ENCODE measurements around the gene FPR2.

The FPR2 gene, protein sequence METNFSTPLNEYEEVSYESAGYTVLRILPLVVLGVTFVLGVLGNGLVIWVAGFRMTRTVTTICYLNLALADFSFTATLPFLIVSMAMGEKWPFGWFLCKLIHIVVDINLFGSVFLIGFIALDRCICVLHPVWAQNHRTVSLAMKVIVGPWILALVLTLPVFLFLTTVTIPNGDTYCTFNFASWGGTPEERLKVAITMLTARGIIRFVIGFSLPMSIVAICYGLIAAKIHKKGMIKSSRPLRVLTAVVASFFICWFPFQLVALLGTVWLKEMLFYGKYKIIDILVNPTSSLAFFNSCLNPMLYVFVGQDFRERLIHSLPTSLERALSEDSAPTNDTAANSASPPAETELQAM

DNA sequence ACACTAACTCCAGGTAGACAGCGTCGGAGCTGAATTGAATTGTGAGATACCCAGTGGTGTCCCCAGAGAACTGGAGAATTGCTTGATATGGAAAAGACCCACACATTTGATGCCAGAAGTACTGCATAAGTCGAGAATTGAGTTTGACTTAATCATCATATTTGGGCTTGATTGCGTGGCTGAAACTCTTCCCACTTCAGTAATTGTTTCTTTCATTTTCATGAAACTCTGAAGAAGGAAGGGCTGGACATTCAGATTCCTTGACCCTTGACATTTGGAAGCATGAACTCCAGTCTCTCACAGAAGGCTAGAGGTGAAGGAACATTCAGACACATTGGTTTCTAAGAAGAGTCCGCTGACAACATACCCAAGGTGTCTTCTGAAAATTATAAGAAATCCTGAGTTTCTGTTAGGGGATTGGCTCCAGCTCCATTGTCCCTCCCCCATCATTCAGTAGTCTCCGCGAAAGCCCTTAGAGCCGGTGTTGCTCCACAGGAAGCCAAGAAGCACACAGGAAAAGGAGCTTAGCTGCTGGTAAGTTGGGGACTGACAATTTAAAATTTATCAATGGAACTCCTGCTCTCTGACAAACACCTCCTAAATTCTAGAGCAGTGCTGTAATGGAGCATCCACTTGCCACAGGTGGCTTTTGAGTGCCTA, at the start of gene FPR2:
Gene FPR2, plus strand, starts transcription at position 484 of the 660 bp plus-strand sequence. CDS start 7,479 bp downstream, outside the sequence.
- intact Hi-C loops (cut with DNase I) = no loop called here
- no peak for DNase-seq

DNA sequence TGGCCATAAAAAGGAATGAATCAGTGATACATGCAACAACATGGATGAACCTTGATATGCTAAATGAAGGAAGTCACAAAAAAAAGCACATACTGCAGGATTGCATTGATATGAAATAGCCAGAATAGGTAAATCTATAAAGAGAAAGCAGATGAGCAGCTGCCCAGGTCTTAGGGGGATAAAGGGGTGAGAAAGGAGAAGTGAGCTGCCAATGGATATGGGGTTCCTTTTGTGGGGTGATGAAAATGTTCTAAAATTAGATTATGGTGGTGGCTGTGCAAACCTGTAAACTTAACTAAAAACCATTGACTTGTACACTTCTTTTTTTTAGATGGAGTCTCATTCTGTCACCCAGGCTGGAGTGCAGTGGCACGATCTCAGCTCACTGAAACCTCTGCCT, 49.3 kb upstream of the FPR2 start:
- no peak for DNase-seq
- intact Hi-C loops (cut with DNase I) = no loop called here

DNA sequence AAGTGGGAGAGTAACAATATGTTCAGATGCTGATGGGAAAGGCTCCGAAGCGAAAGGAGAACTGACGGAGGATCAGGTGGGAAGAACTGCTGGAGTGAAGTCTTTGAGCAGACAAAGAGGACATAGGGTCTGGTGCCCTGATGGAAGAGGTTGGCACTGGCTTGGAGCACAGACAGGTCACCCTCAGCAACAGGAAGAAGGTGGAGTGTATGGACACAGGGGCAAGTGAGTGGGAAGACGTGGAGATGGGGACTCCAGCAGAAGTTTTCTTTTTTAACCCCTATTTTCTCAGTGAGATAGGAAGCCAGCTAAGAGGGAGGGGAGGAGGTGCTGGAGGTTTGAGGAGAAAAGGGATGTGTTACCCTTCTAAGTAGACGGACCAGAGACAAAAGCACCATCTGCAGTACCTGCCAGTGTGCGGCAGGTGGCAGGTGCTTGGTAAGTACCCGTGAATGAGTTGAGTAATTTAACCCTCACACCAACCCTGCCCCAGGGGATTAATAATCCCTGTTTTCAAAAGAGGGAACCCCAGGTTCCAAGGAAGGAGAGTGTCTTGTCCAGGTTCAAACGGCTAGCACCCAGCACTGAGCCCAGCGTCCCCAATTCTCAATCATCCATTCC, 48.4 kb upstream of the FPR2 start:
- intact Hi-C loops (cut with DNase I) = no loop called here
- DNase-seq = peak in 10 of 42 donors; percentile 33 to 59 (median 46)

DNA sequence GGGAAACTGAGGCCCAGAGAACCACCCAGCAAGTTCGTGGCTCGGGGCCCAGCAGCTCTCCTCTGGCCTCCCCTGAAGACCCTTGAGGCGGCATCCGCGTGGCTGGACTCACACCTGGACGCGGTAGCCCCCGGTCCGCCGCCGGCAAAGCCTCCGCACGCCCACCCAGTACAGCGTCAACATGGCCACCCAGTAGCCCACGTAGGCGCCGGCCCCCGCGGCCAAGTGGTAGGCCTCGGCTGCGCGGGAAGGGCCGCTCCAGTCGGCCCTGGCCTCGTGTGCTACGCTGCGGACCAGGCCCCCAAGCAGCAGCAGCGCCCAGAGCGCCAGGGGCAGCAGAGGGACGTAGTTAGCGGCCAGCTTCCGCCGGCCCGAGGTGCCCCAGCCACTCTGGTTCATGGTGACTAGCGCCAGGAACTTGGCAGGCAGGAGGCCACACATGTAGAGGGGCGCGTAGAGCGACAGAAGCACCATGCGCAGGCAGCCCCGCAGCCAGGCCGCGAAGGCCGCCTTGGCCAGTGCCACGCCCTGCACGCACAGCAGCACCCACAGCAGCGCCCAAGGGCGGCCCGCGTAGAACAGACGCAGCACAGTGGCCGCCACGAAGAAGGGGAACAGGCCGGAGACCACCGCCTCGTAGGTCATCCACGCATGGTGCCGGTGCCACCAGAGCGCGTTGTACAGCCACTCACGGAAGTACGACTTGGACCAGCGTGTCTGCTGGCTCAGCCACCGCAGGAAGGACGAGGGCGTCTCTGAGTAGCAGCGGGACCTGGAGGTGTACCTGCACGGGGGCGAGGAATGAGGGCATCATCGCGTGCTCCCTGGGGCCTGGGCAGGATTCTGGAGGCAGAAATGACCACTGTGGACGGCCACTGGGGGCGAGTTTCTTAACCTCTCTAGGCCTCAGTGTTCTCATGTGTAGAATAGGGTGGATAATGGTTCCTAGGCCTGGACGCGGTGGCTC, 47.4 kb upstream of the FPR2 start:
- no peak for DNase-seq
- intact Hi-C loops (cut with DNase I) = no loop called here

DNA sequence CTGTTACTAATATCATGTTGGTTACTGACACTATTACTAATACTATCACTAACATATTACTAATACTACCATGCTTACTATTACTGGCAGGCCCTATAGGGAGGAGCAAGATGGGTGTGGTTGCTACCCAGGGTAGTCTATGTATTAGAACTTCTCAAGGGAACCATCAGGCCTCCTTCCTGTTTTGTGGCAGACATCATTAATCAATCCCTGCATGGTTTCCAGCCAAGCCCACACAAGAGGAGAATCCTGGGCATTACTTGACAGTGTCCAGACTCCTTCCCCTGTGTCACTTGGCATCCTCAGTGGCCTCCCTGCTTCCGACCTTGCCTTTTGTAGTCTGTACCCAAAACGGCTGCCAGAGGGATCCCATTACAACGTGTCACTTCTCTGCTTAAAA, 46.1 kb upstream of the FPR2 start:
- no peak for DNase-seq
- intact Hi-C loops (cut with DNase I) = no loop called here

DNA sequence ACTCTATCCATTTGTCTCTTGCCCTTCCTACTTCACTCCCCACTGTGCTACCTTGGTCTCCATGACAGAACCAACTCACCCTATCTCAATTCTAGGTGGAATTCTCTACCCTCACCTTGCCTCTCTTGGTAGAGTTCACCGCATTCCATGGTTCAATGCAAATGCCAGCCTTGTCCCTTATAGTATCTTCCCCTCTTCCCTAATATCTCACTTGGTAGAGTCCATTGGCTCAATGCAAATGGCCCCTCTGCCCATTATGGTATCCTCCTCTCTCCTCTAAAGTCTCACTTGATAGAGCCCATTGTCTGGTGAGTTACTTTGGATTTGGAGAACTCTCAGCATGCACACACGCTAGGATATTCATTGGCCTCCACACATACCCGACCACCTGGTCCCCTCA, 45.1 kb upstream of the FPR2 start:
- no peak for DNase-seq
- intact Hi-C loops (cut with DNase I) = no loop called here

DNA sequence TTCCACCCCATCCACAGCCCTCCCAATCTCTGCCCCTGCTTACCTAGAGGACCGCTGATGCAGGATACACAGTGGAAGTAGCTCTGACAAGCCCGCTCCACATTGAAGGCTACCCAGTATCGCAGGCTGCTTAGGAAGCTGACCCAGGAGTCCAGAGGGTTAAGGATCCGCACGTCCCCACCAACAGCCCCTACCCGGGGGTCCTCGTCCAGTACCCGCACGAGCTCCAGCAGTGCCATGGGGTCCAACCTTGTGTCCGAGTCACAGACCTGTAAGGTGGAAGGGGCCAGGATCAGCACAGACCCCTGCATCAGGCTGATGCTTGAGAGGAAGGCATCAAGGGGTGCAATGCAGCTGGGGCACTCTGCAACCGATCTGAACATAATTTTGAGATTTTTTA, 44.1 kb upstream of the FPR2 start:
- no peak for DNase-seq
- intact Hi-C loops (cut with DNase I) = no loop called here

DNA sequence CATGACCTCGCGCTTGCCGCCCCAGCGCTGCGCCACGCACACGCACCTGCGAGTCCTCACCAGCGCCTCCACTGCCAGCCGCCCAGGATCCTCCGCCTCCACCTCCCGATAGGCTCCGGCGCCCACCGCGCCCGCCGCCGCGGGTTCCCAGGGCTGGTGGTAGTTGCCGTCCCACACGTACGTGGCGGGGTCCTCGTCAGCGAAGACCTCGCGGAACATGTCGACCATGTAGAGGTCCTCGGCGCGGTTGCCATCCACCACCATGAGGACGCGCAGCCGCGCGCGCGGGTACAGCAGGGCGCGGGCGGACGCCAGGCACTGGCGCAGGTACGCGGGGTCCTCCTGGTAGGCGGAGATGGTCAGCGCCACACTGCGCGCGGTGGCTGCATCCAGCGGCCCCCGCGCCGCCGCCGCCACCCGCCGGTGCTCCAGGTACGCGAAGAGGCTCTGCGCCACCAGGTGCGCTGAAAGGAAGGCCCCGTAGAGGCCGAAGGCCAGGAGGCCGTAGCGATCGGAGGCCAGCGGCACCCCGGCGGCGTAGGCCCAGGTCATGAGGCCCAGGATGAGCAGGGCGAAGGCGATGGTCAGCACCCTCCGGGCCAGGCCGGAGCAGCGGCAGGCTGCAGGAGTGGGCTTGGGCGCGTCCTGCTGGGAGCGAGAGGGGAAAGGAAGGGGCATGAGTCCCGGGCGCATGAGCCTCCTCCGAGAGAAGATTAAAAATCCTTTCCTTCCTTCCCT, 41.6 kb upstream of the FPR2 start:
- intact Hi-C loops (cut with DNase I) = no loop called here
- peak in 36 of 42 donors; percentile 12 to 69 (median 56) for DNase-seq

DNA sequence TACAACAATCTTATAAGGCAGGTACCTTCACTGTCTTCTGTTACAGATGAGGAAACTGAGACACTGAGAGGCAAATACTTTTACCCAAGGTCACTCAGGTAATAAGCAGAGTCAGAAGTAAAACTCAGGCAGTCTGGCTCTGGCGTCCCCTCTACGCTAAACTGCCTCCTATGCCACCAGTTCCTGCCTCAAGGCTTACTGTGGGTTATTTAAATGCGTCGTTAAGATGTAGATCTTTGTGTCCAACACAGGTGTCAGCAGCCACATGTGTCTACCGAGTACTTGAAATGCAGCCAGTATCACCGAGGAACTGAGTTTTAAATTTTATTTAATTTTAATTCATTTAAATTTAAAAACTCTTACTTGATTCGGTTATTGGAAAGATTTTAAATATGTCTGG, 39.1 kb upstream of the FPR2 start:
- intact Hi-C loops (cut with DNase I) = no loop called here
- no peak for DNase-seq

DNA sequence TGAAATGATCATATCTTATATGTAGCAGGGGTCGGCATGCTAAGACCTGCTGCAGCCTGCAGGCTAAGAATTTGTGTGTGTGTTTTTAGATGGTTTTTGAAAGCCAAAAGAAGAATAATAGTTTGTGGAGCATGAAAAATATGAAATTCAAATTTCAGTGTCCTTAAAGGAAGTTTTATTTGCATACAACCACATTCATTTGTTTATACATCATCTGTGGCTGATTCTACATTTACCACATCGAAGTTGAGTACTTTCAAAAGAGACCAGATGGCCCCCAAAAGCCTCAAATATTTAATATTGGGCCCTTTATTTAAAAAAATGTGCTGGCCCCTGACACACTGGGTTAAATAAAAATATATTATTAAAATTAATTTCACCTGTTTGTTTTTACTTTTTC, 38.5 kb upstream of the FPR2 start:
- intact Hi-C loops (cut with DNase I) = no loop called here

DNA sequence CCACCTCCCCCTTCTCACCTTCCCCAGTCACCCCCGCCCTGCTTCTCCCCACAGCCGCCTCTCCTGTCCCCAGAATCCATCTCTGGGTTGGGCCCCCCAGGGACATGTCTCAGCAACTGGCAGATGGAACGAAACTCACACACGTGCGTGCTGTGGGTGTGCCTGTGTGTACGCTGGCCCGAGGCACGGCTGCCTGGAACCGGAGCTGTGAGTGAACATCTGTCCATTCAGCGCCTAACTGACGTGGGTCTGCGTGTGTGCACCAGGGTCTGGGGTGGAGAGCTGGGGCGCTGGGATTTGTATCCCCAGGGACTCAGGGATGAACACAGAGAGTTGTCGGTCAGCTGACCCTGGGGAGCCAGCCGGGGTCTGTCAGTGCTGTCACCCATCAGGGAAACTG, 36.4 kb upstream of the FPR2 start:
- intact Hi-C loops (cut with DNase I) = no loop called here
- peak in 1 of 42 donors; percentile 23 for DNase-seq

More for the DNA sequence above, 38.5 kb upstream of the FPR2 start:
- DNase-seq = no peak

DNA sequence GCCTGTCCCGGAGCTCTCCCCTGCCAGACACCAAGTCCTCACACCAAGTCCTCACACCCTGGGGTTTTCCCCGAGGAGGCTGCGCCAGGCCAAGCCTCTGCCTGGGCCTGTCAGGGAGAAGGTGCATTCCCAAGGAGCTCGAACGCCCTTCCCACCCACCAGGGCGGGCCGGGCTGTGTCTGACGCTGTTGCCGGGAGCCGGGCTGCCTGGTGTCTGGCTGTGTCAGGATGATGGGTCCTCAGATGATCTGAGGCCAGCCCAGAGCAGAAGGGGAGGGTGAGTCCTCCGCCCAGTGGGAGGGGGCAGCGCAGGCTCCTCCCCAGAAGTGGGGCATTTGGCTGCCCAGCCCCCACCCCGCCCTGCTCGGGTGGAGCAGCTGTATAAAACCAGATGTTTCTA, 34.9 kb upstream of the FPR2 start:
- intact Hi-C loops (cut with DNase I) = no loop called here

DNA sequence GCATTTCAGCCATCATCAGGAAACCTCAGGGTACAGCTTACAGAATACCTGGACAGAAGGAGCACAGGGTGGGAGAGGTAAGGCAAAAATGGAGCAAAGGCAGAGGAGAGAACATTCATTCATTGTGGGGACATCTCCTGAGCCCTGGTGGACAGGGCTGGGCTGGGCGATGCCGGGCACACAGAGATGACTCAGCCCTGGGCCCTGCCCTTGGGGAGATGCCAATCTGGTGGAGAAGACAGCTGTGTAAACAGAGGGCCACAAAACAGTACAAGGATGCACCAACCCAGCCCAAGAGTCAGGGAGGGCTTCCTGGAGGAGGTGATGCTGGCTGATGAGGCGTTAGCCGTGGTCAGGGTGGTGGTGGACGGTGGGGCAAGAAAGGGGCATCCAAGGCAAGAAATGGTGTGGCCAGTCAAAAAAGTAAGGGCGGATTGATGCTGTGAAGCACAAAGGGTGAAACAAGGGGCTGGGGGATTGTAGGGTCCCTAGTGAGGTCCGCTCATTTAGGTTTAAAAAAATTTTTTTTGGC, 33.6 kb upstream of the FPR2 start:
- DNase-seq = no peak
- intact Hi-C loops (cut with DNase I) = no loop called here

More for the DNA sequence above, 34.9 kb upstream of the FPR2 start:
- peak; percentile 15 to 91 (median 74) for DNase-seq

DNA sequence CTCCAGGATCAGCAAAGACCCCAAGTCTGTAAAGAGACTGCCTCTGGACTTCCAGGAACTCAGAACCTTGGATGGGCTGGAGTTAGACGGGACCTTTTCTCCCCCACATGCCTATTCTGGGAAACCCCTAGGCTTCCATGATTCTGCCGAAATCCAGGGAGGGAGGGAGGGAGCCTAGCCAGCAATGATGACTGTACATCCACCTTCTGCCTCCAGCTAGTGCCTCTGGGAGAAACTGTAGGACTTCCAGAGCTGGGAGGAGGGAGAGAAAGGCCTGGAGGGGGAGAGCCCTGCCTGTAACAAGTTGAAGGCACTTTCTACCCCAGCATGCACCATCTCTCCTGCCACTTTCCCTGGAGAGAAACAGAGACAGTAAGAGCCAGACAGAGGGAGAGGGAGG, 31.2 kb upstream of the FPR2 start:
- DNase-seq = no peak
- intact Hi-C loops (cut with DNase I) = no loop called here

DNA sequence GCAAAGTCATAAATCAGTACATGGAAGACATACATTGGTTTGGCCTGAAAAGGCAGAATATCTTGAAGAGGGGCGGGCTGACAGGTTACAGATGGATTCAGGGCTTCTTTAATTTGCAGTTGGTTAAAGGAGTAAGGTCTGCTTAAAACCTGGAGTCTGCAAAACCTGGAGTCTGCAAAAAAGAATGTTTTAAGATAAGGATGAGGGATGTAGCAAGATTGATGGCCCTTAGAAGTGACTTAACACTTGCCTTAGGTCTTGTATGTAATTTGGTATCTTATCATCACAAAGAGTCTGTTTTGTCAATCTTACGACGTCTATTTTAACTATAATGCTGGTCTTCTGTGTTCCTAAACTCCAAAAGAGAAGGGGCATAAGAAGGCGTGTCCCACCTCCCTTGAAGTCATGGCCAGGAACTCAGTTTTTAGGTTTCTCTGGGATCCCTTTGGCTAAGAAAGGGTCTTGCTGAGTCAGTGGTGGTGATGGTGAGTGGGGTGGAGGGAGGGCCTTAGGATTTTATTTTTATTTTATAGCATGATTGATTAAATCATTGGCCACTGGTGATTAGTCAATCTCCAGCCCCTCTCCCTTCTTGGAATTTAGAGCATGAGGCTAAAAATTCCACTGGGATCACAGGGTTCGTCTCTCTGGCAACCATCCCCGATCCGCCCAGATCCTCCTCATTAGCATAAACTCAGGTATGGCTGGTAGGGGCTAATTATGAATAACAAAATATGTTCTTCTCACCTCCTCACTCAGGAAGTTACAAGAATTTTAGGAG, 27.0 kb upstream of the FPR2 start:
- DNase-seq = no peak
- intact Hi-C loops (cut with DNase I) = no loop called here

DNA sequence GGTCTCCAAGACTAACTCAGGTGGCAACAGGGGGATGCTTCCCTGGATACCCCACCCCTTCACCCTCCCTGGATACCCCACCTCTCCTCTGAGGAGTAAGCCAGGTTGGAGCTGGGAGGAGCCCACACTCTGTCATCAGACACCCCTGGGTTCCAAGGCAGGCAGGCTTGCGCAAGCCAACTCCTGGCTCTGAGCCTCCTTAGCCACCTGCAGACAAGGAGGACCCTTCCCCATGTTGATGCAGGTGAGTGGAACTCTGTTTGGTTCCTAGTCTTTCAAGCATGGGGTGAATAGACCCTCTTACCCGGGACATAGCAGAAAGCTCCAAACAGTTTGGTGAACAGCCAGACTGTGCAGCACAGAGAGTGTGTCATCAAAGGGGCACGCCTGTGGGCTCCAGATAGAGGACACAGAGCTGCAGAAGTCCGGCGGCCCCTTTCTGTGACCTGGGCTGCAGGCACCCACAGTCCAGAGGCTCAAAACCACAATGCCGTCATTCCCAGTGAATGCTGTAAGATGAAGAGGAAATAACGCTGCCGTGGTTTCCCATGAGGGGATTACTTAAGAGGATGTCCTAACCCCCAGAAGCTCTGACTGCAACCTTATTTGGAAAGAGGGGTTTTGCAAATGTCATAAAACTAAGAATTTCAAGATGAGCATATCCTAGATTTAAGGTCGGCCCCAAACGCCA, 25.1 kb upstream of the FPR2 start:
- peak in 25 of 42 donors; percentile 16 to 79 (median 38) for DNase-seq
- intact Hi-C loops (cut with DNase I) = no loop called here

DNA sequence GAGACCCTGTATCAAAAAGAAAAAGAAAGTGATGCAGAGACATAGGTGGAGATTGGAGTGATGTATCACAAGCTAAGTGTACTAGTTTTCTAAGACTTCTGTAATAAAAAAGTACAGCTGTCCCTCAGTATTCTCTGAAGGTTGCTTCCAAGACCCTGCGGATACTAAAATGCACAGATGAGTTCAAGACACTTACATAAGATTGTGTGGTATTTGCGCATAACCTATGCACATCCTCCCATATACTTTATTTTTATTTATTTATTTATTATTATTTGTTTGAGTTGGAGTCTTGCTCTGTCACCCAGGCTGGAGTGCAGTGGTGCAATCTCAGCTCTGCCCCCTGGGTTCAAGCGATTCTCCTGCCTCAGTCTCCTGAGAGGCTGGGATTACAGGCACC, 23.6 kb upstream of the FPR2 start:
- intact Hi-C loops (cut with DNase I) = no loop called here
- no peak for DNase-seq
